ENCODE data around the gene HOOK2. TPM values are rescaled to one million over a fixed set of nuclear protein-coding genes. Genes with fewer than 3 reads are reported as not detected.
A peak's percentile ranks its signal among the peaks of the same experiment; 100 is the strongest.

Gene HOOK2
- total and polyA plus RNA-seq, 4 experiments from 2014 or later = 2.6 to 24.2 (median 13.3) TPM

- Mint-ChIP-seq H3K9me3 (peaks cover 0 to 12% (median 0%) of the 10 kb centered on the region in 8 donors), H3K27me3 (no peaks in the 10 kb centered on the region), H3K27ac (peak overlapping the region in 6 of 7 donors; percentile 46 to 100 (median 99)), H3K36me3 (peaks cover 0 to 13% of the 10 kb centered on the region in 2 donors), H3K4me3 (no peak overlapping the region), H3K4me1 (peaks cover 14 to 31% (median 22%) of the 10 kb centered on the region in 4 donors)
- POLR2A ChIA-PET (ENCODE audit: partially characterized antibody) = interaction anchor here (2.3 to 20.0 kb wide), 3 partner anchors 10 to 15 kb away, joined by 8 to 1162 read pairs (median 13); partner anchors contain the start of genes HOOK2, PRDX2 and THSD8
- H3K27ac ChIP-seq (ENCODE audit: low read depth, low read length) = peak overlapping the region; percentile 100
- intact Hi-C loops (cut with micrococcal nuclease) = no loop called here
- no peaks in the 10 kb centered on the region for H3K36me3 ChIP-seq (ENCODE audit: insufficient read depth, low read length)
- no peaks in the 10 kb centered on the region for H3K9me3 ChIP-seq (ENCODE audit: control insufficient read depth in 1 of 2, low read length in 2 of 2)
- H3K4me3 ChIP-seq (ENCODE audit: low read length in 2 of 2) = no peak overlapping the region
- H3K27me3 ChIP-seq (ENCODE audit: insufficient read depth, low read length) = no peaks in the 10 kb centered on the region
- CTCF ChIA-PET (ENCODE audit: partially characterized antibody) = interaction anchor here (0.6 to 3.2 kb wide), 2 partner anchors 9 to 10 kb away, joined by 4 to 14 read pairs; no protein-coding TSS in a partner anchor
- DNase-seq = no peak
- H3K4me1 ChIP-seq (ENCODE audit: insufficient read depth, low read length) = peaks cover 68% of the 10 kb centered on the region
Measured at GRCh38 chr19:12787458-12787857, 12.1 kb upstream of the HOOK2 start.

GRCh38 chr19:12786952-12787351 is 11.6 kb upstream of the HOOK2 start:
- H3K36me3 Mint-ChIP-seq = peaks cover 0 to 15% of the 10 kb centered on the region in 2 donors
- Histone ChIP-seq H3K36me3 (ENCODE audit: insufficient read depth, low read length) (no peaks in the 10 kb centered on the region), H3K27me3 (ENCODE audit: insufficient read depth, low read length) (no peaks in the 10 kb centered on the region), H3K4me1 (ENCODE audit: insufficient read depth, low read length) (peaks cover 69% of the 10 kb centered on the region), H3K4me3 (ENCODE audit: low read length in 2 of 2) (no peak overlapping the region), H3K27ac (ENCODE audit: low read depth, low read length) (peak overlapping the region; percentile 99), H3K9me3 (ENCODE audit: control insufficient read depth in 1 of 2, low read length in 2 of 2) (no peaks in the 10 kb centered on the region)
- peak overlapping the region in 6 of 7 donors; percentile 46 to 99 (median 82) for H3K27ac Mint-ChIP-seq
- CTCF ChIA-PET (ENCODE audit: partially characterized antibody) = interaction anchor here (0.7 to 3.2 kb wide), 2 partner anchors 9 kb away, joined by 3 to 14 read pairs; no protein-coding TSS in a partner anchor
- no peaks in the 10 kb centered on the region for H3K27me3 Mint-ChIP-seq
- no peak overlapping the region for H3K4me3 Mint-ChIP-seq
- H3K9me3 Mint-ChIP-seq = peaks cover 0 to 9% (median 0%) of the 10 kb centered on the region in 8 donors
- intact Hi-C loops (cut with micrococcal nuclease) = no loop called here
- no peak for DNase-seq
- H3K4me1 Mint-ChIP-seq = peaks cover 17 to 35% (median 26%) of the 10 kb centered on the region in 4 donors
- POLR2A ChIA-PET (ENCODE audit: partially characterized antibody) = interaction anchor here (2.3 to 20.0 kb wide), 2 partner anchors 10 to 11 kb away, joined by 13 to 1162 read pairs; partner anchors contain the start of gene HOOK2

GRCh38 chr19:12786141-12786870 is 11.0 kb upstream of the HOOK2 start:
- H3K27ac Mint-ChIP-seq = peak overlapping the region in 6 of 7 donors; percentile 29 to 99 (median 66)
- intact Hi-C loops (cut with micrococcal nuclease) = no loop called here
- ChIA-PET POLR2A (ENCODE audit: partially characterized antibody) (interaction anchor here (1.1 to 20.0 kb wide), 3 partner anchors 10 to 68 kb away, joined by 3 to 1162 read pairs (median 13); partner anchors contain the start of gene HOOK2), CTCF (ENCODE audit: partially characterized antibody) (interaction anchor here (0.7 to 3.2 kb wide), 4 partner anchors 8 to 10 kb away, joined by 3 to 14 read pairs (median 4); no protein-coding TSS in a partner anchor)
- Histone ChIP-seq H3K27ac (ENCODE audit: low read depth, low read length) (peak overlapping the region; percentile 99), H3K9me3 (ENCODE audit: control insufficient read depth in 1 of 2, low read length in 2 of 2) (no peaks in the 10 kb centered on the region), H3K4me3 (ENCODE audit: low read length in 2 of 2) (no peak overlapping the region), H3K27me3 (ENCODE audit: insufficient read depth, low read length) (no peaks in the 10 kb centered on the region), H3K4me1 (ENCODE audit: insufficient read depth, low read length) (peaks cover 75% of the 10 kb centered on the region), H3K36me3 (ENCODE audit: insufficient read depth, low read length) (no peaks in the 10 kb centered on the region)
- DNase-seq = peak in 1 of 5 donors; percentile 54
- peaks cover 22 to 41% (median 31%) of the 10 kb centered on the region in 4 donors for H3K4me1 Mint-ChIP-seq
- peak overlapping the region in 2 of 8 donors; percentile 12 to 33 for H3K4me3 Mint-ChIP-seq
- H3K27me3 Mint-ChIP-seq = no peaks in the 10 kb centered on the region
- H3K36me3 Mint-ChIP-seq = peaks cover 0 to 11% of the 10 kb centered on the region in 2 donors
- H3K9me3 Mint-ChIP-seq = peaks cover 0 to 3% (median 0%) of the 10 kb centered on the region in 8 donors

DNA sequence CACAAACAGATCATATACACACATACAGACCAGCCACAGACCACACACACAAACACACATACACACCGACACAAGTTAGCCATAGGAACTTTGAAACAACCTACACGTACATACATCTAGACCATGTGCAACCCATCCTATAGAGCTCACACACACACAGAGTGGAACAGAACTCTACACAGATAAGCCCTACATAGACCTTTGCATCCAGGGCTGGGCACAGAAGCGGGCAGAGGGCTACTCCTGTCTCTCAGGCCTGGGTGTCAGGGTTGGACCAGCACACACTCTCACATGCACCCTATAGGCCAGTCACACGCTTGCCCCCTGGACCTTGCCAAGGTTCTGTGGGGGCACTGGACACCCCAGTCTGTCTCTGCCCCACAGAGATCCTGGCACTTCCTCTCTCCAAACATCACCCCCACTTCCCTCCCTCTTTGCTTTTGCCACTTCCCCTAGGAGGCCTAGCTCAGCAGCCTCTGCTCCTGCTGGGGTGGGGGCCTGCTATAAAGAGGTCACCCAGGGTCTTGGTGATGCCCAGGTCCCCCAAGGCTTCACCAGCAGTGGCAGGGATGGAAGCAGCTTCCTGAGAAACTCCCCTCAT is 10.2 kb upstream of the HOOK2 start:
- CTCF ChIA-PET (ENCODE audit: partially characterized antibody) = interaction anchor here (1.0 to 1.1 kb wide), 2 partner anchors 9 to 11 kb away, joined by 4 read pairs; no protein-coding TSS in a partner anchor
- POLR2A ChIA-PET (ENCODE audit: partially characterized antibody) = interaction anchor here (1.1 to 20.0 kb wide), 2 partner anchors 9 to 67 kb away, joined by 3 to 1162 read pairs; partner anchors contain the start of gene HOOK2
- peak in 1 of 5 donors; percentile 24 for DNase-seq
- peak overlapping the region; percentile 99 for H3K27ac ChIP-seq (ENCODE audit: low read depth, low read length)
- H3K4me3 Mint-ChIP-seq = no peak overlapping the region
- H3K9me3 Mint-ChIP-seq = peaks cover 0 to 1% (median 0%) of the 10 kb centered on the region in 8 donors
- no peaks in the 10 kb centered on the region for H3K27me3 ChIP-seq (ENCODE audit: insufficient read depth, low read length)
- H3K27ac Mint-ChIP-seq = no peak overlapping the region
- no peaks in the 10 kb centered on the region for H3K36me3 ChIP-seq (ENCODE audit: insufficient read depth, low read length)
- no peak overlapping the region for H3K4me3 ChIP-seq (ENCODE audit: low read length in 2 of 2)
- intact Hi-C loops (cut with micrococcal nuclease) = no loop called here
- no peaks in the 10 kb centered on the region for H3K9me3 ChIP-seq (ENCODE audit: control insufficient read depth in 1 of 2, low read length in 2 of 2)
- peaks cover 71% of the 10 kb centered on the region for H3K4me1 ChIP-seq (ENCODE audit: insufficient read depth, low read length)
- peaks cover 16 to 36% (median 26%) of the 10 kb centered on the region in 4 donors for H3K4me1 Mint-ChIP-seq
- H3K27me3 Mint-ChIP-seq = no peaks in the 10 kb centered on the region
- H3K36me3 Mint-ChIP-seq = peaks cover 0 to 5% of the 10 kb centered on the region in 2 donors

- DNase-seq = peak; percentile 59 to 84 (median 65)
- Histone ChIP-seq H3K27me3 (ENCODE audit: insufficient read depth, low read length) (no peaks in the 10 kb centered on the region), H3K27ac (ENCODE audit: low read depth, low read length) (peak overlapping the region; percentile 99), H3K4me1 (ENCODE audit: insufficient read depth, low read length) (peaks cover 67% of the 10 kb centered on the region), H3K9me3 (ENCODE audit: control insufficient read depth in 1 of 2, low read length in 2 of 2) (no peaks in the 10 kb centered on the region), H3K4me3 (ENCODE audit: low read length in 2 of 2) (no peak overlapping the region), H3K36me3 (ENCODE audit: insufficient read depth, low read length) (no peaks in the 10 kb centered on the region)
- ChIA-PET POLR2A (ENCODE audit: partially characterized antibody) (interaction anchor here (1.1 to 20.0 kb wide), 2 partner anchors 9 to 67 kb away, joined by 3 to 1162 read pairs; partner anchors contain the start of gene HOOK2), CTCF (ENCODE audit: partially characterized antibody) (interaction anchor here (1.0 to 1.1 kb wide), 2 partner anchors 8 to 11 kb away, joined by 4 read pairs; no protein-coding TSS in a partner anchor)
- peaks cover 0 to 1% (median 0%) of the 10 kb centered on the region in 8 donors for H3K9me3 Mint-ChIP-seq
- H3K27ac Mint-ChIP-seq = no peak overlapping the region
- no peak overlapping the region for H3K4me3 Mint-ChIP-seq
- peaks cover 0 to 2% of the 10 kb centered on the region in 2 donors for H3K36me3 Mint-ChIP-seq
- H3K4me1 Mint-ChIP-seq = peaks cover 13 to 35% (median 23%) of the 10 kb centered on the region in 4 donors
- intact Hi-C loops (cut with micrococcal nuclease) = no loop called here
- no peaks in the 10 kb centered on the region for H3K27me3 Mint-ChIP-seq
Measured at GRCh38 chr19:12784871-12785430, 9.6 kb upstream of the HOOK2 start.

DNA sequence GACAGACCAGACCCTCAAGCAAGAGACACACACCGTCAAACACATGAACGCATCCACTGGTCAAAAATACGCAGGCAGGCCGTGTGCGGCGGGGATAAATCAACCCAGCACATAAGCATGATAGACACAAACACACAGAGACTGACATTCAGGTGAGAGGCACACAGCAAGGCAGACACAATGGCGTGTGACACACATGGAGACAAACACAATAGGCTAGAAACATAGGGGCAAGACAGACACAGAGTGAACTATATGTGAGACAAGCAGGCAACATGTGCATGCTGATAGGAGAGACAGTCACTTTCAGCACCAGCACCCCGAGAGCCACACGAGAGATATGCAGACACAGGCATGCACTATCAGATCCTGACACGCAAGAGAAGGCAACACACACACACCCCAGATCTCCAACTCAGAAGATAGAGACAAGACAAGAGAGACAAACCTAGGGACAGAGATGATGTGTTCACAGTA is 9.1 kb upstream of the HOOK2 start:
- CTCF ChIA-PET (ENCODE audit: partially characterized antibody) = interaction anchor here (27.8 kb wide), 1 partner anchor 14 kb away, joined by 906 read pairs; the partner anchor contains the start of genes JUNB, PRDX2, RNASEH2A and THSD8
- DNase-seq = peak in 3 of 5 donors; percentile 38 to 74 (median 45)
- no peak overlapping the region for H3K27ac Mint-ChIP-seq
- H3K4me1 Mint-ChIP-seq = peaks cover 14 to 41% (median 26%) of the 10 kb centered on the region in 4 donors
- peaks cover 0 to 1% (median 0%) of the 10 kb centered on the region in 8 donors for H3K9me3 Mint-ChIP-seq
- no peaks in the 10 kb centered on the region for H3K27me3 ChIP-seq (ENCODE audit: insufficient read depth, low read length)
- H3K9me3 ChIP-seq (ENCODE audit: control insufficient read depth in 1 of 2, low read length in 2 of 2) = no peaks in the 10 kb centered on the region
- H3K4me3 Mint-ChIP-seq = no peak overlapping the region
- H3K4me1 ChIP-seq (ENCODE audit: insufficient read depth, low read length) = peaks cover 66% of the 10 kb centered on the region
- intact Hi-C loops (cut with micrococcal nuclease) = no loop called here
- H3K27me3 Mint-ChIP-seq = no peaks in the 10 kb centered on the region
- POLR2A ChIA-PET (ENCODE audit: partially characterized antibody) = interaction anchor here (16.4 kb wide), 1 partner anchor 10 kb away, joined by 1162 read pairs; the partner anchor contains the start of genes JUNB, PRDX2 and THSD8
- H3K36me3 ChIP-seq (ENCODE audit: insufficient read depth, low read length) = no peaks in the 10 kb centered on the region
- peak overlapping the region; percentile 99 for H3K27ac ChIP-seq (ENCODE audit: low read depth, low read length)
- H3K4me3 ChIP-seq (ENCODE audit: low read length in 2 of 2) = no peak overlapping the region
- H3K36me3 Mint-ChIP-seq = peaks cover 0 to 2% of the 10 kb centered on the region in 2 donors

All from CD4-positive, alpha-beta memory T cell (primary cell).